GM12878 (cell line): ENCODE measurements around the gene LRP8. TPM values are rescaled to one million over a fixed set of nuclear protein-coding genes. Genes with fewer than 3 reads are reported as not detected.

Experiments used
- BACH1 ChIP-seq: fragments of 450-650 bp; IDR thresholded peaks from 2 replicates; pipeline ENCODE4 v1.6.1; 2017; ENCODE audit warnings: mild to moderate bottlenecking, borderline replicate concordance
- CHD2 ChIP-seq: IDR thresholded peaks from 2 replicates; pipeline ENCODE4 v1.6.1; 2011; ENCODE audit warnings: low read depth, low read length, improper control_type of control experiment, borderline replicate concordance
- FOXK2 ChIP-seq: fragments of 450-650 bp; IDR thresholded peaks from 2 replicates; pipeline ENCODE4 v1.6.1; 2017; ENCODE audit warnings: mild to moderate bottlenecking, moderate library complexity
- HCFC1 ChIP-seq: fragments of 150-350 bp; IDR thresholded peaks from 2 replicates; pipeline ENCODE4 v1.6.1; 2014; ENCODE audit warnings: low read length
- PAX8 ChIP-seq: fragments of 450-650 bp; IDR thresholded peaks from 2 replicates; pipeline ENCODE4 v1.6.1; 2017; ENCODE audit warnings: mild to moderate bottlenecking, moderate library complexity
- POLR2AphosphoS5 ChIP-seq: IDR thresholded peaks from 2 replicates; pipeline ENCODE4 v1.6.1; 2011; ENCODE audit warnings: mild to moderate bottlenecking, low read length, inconsistent platforms
- SUZ12 ChIP-seq: fragments of 200-600 bp; sonication (generic); IDR thresholded peaks from one replicate; pipeline ENCODE4 v1.6.1; 2018; ENCODE audit warnings: antibody characterized with exemption, mild to moderate bottlenecking; ENCODE audit not compliant: unreplicated experiment
- polyA plus RNA-seq, 11 experiments: library from polyadenylated mRNA; depleted of rRNA in 4 of 11; unstranded in 6 of 11; stranded (reverse) in 5 of 11; fragments of >200 nt; fragmentation: Nextera tagmentation in 4 of 11; fragmentation: Illumina TruSeq in 1 of 11; extraction: Ambion mirVana in 4 of 11; extraction: Trizol in 1 of 11; gene quantifications; 1 replicate in 1 of 11; 2 replicates in 10 of 11; pipeline versions ENCODE4 v1.2.1 to v1.2.3, GENCODE V29; 2011 to 2016; ENCODE audit warnings: inconsistent platforms in 2 of 11, missing spikeins in 2 of 11, low read depth in 1 of 11
- total RNA-seq, 4 experiments: library from RNA; depleted of rRNA in 3 of 4; stranded (reverse); fragments of >200 nt in 3 of 4; fragmentation: Illumina TruSeq in 1 of 4; extraction: Trizol in 1 of 4; gene quantifications; 2 replicates each; pipeline versions ENCODE4 v1.2.1 to v1.2.3, GENCODE V29; 2013 to 2021
- TF ChIP-seq, protein P1 (sequence below): fragments of 450-650 bp; IDR thresholded peaks from 2 replicates; pipeline ENCODE4 v1.6.1; 2016; ENCODE audit warnings: mild to moderate bottlenecking, moderate library complexity, borderline replicate concordance
- TF ChIP-seq, protein P2 (sequence below): IDR thresholded peaks from 2 replicates; pipeline ENCODE4 v1.6.1; 2011; ENCODE audit warnings: borderline replicate concordance, low read depth, mild to moderate bottlenecking, moderate library complexity, low read length; ENCODE audit not compliant: insufficient read depth, poor library complexity, severe bottlenecking
- TF ChIP-seq, protein P3 (sequence below): fragments of 450-650 bp; IDR thresholded peaks from 2 replicates; pipeline ENCODE4 v1.6.1; 2016; ENCODE audit warnings: mild to moderate bottlenecking
- TF ChIP-seq, protein P4 (sequence below): fragments of 450-650 bp; IDR thresholded peaks from 2 replicates; pipeline ENCODE4 v1.6.1; 2017; ENCODE audit warnings: mild to moderate bottlenecking, moderate library complexity
- TF ChIP-seq, protein P5 (sequence below): IDR thresholded peaks from 2 replicates; pipeline ENCODE4 v1.6.1; 2011; ENCODE audit warnings: mild to moderate bottlenecking, low read depth, low read length, moderate library complexity; ENCODE audit not compliant: insufficient replicate concordance

The LRP8 gene
- total and polyA plus RNA-seq, 10 of the 15 experiments (the other 5 are each of a cell fraction or from before 2014, with no cell fraction given), result 2.8 to 40.5 (median 22.3) TPM

DNA sequence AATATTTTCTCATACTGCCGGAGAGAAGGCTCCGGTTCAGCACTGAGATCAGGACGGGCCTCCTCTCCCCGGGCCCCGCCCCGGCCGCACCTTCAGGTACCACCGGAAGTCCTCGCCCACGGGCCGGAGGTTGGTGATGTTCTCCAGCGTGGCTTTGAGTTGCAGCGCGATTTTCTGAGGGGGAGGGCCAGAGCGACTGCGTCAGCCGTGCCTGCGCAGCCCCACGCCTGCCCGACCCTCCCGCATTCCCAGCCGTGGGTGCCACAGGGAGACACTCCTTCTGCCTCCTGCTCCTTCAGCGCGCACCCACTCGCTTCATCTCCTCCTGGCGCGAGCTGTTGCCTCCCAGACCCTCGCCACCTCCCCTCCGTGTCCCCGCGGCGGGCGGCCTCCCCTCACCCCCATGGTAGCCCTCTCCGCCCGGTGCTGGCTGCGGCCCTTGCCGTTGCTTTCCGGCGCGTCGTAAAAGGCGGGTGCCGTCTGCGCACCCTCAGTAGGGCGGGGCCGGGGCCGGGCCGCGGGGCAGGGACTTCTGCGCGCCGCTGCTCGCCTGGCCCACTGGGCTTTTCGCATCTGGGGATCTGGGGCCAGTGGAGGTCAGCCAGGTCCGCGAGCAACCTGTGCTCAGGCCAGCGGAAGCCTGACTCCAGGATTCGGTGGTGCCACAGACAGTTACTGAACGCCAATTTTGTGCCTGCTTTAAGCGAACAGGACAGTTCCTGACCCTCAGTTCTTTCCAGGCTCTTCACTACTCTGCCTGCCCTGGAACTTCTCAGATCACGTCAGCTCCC, 107.5 kb downstream of the LRP8 start, which contains the start of gene CZIB (continued):
- peak; percentile 97 for TF ChIP-seq POLR2AphosphoS5
- peak; percentile 85 for TF ChIP-seq BACH1
- TF ChIP-seq, protein P1, sequence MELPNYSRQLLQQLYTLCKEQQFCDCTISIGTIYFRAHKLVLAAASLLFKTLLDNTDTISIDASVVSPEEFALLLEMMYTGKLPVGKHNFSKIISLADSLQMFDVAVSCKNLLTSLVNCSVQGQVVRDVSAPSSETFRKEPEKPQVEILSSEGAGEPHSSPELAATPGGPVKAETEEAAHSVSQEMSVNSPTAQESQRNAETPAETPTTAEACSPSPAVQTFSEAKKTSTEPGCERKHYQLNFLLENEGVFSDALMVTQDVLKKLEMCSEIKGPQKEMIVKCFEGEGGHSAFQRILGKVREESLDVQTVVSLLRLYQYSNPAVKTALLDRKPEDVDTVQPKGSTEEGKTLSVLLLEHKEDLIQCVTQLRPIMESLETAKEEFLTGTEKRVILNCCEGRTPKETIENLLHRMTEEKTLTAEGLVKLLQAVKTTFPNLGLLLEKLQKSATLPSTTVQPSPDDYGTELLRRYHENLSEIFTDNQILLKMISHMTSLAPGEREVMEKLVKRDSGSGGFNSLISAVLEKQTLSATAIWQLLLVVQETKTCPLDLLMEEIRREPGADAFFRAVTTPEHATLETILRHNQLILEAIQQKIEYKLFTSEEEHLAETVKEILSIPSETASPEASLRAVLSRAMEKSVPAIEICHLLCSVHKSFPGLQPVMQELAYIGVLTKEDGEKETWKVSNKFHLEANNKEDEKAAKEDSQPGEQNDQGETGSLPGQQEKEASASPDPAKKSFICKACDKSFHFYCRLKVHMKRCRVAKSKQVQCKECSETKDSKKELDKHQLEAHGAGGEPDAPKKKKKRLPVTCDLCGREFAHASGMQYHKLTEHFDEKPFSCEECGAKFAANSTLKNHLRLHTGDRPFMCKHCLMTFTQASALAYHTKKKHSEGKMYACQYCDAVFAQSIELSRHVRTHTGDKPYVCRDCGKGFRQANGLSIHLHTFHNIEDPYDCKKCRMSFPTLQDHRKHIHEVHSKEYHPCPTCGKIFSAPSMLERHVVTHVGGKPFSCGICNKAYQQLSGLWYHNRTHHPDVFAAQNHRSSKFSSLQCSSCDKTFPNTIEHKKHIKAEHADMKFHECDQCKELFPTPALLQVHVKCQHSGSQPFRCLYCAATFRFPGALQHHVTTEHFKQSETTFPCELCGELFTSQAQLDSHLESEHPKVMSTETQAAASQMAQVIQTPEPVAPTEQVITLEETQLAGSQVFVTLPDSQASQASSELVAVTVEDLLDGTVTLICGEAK, result peak; percentile 64; the same call in 1 of the 2 replicates
- TF ChIP-seq, protein P2, sequence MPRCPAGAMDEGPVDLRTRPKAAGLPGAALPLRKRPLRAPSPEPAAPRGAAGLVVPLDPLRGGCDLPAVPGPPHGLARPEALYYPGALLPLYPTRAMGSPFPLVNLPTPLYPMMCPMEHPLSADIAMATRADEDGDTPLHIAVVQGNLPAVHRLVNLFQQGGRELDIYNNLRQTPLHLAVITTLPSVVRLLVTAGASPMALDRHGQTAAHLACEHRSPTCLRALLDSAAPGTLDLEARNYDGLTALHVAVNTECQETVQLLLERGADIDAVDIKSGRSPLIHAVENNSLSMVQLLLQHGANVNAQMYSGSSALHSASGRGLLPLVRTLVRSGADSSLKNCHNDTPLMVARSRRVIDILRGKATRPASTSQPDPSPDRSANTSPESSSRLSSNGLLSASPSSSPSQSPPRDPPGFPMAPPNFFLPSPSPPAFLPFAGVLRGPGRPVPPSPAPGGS, result no peak
- TF ChIP-seq PAX8, result no peak
- TF ChIP-seq, protein P3, sequence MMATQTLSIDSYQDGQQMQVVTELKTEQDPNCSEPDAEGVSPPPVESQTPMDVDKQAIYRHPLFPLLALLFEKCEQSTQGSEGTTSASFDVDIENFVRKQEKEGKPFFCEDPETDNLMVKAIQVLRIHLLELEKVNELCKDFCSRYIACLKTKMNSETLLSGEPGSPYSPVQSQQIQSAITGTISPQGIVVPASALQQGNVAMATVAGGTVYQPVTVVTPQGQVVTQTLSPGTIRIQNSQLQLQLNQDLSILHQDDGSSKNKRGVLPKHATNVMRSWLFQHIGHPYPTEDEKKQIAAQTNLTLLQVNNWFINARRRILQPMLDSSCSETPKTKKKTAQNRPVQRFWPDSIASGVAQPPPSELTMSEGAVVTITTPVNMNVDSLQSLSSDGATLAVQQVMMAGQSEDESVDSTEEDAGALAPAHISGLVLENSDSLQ, result peak; percentile 54
- TF ChIP-seq FOXK2, result no peak
- TF ChIP-seq CHD2, result peak; percentile 70
- TF ChIP-seq SUZ12, result no peak
- TF ChIP-seq, protein P4, sequence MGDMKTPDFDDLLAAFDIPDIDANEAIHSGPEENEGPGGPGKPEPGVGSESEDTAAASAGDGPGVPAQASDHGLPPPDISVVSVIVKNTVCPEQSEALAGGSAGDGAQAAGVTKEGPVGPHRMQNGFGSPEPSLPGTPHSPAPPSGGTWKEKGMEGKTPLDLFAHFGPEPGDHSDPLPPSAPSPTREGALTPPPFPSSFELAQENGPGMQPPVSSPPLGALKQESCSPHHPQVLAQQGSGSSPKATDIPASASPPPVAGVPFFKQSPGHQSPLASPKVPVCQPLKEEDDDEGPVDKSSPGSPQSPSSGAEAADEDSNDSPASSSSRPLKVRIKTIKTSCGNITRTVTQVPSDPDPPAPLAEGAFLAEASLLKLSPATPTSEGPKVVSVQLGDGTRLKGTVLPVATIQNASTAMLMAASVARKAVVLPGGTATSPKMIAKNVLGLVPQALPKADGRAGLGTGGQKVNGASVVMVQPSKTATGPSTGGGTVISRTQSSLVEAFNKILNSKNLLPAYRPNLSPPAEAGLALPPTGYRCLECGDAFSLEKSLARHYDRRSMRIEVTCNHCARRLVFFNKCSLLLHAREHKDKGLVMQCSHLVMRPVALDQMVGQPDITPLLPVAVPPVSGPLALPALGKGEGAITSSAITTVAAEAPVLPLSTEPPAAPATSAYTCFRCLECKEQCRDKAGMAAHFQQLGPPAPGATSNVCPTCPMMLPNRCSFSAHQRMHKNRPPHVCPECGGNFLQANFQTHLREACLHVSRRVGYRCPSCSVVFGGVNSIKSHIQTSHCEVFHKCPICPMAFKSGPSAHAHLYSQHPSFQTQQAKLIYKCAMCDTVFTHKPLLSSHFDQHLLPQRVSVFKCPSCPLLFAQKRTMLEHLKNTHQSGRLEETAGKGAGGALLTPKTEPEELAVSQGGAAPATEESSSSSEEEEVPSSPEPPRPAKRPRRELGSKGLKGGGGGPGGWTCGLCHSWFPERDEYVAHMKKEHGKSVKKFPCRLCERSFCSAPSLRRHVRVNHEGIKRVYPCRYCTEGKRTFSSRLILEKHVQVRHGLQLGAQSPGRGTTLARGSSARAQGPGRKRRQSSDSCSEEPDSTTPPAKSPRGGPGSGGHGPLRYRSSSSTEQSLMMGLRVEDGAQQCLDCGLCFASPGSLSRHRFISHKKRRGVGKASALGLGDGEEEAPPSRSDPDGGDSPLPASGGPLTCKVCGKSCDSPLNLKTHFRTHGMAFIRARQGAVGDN, result peak; percentile 79
- TF ChIP-seq, protein P5, sequence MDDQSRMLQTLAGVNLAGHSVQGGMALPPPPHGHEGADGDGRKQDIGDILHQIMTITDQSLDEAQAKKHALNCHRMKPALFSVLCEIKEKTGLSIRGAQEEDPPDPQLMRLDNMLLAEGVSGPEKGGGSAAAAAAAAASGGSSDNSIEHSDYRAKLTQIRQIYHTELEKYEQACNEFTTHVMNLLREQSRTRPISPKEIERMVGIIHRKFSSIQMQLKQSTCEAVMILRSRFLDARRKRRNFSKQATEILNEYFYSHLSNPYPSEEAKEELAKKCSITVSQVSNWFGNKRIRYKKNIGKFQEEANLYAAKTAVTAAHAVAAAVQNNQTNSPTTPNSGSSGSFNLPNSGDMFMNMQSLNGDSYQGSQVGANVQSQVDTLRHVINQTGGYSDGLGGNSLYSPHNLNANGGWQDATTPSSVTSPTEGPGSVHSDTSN, result no peak
- peak; percentile 48; the same call in 1 of the 2 replicates for TF ChIP-seq HCFC1
